Skeletal muscle tissue (tissue), 4 donors: ENCODE data around the gene RBM19. TPM values are rescaled to one million over a fixed set of nuclear protein-coding genes. Genes with fewer than 3 reads are reported as not detected.

Experiments used
- H3K27ac ChIP-seq: one replicate; pipeline ENCODE4 v1.7.0; 2013; ENCODE audit warnings: mild to moderate bottlenecking, low read depth, low read length, inconsistent platforms
- H3K27me3 ChIP-seq, 3 donors: one replicate each; pipeline ENCODE4 v1.7.0; 2013; ENCODE audit warnings: low read length in 3 of 3; ENCODE audit not compliant: control insufficient read depth in 3 of 3, insufficient read depth in 3 of 3
- H3K36me3 ChIP-seq, 3 donors: one replicate each; pipeline ENCODE4 v1.7.0; 2013; ENCODE audit warnings: low read length in 3 of 3; ENCODE audit not compliant: control insufficient read depth in 3 of 3, insufficient read depth in 3 of 3
- H3K4me1 ChIP-seq, 3 donors: one replicate each; pipeline ENCODE4 v1.7.0; 2013; ENCODE audit warnings: low read length in 3 of 3, mild to moderate bottlenecking in 3 of 3; ENCODE audit not compliant: control insufficient read depth in 3 of 3, insufficient read depth in 3 of 3
- H3K4me3 ChIP-seq, 3 donors: one replicate each; pipeline ENCODE4 v1.7.0; 2013; ENCODE audit warnings: low read length in 3 of 3
- H3K9ac ChIP-seq, 3 donors: one replicate each; pipeline ENCODE4 v1.7.0; 2013; ENCODE audit warnings: low read length in 3 of 3, mild to moderate bottlenecking in 3 of 3, moderate library complexity in 2 of 3, low read depth in 1 of 3
- H3K9me3 ChIP-seq, 3 donors: one replicate each; pipeline ENCODE4 v1.7.0; 2013; ENCODE audit warnings: low read length in 3 of 3; ENCODE audit not compliant: control insufficient read depth in 3 of 3
- total RNA-seq: library from RNA; depleted of rRNA; stranded (reverse); fragments of >200 nt; gene quantifications from one replicate; pipeline ENCODE4 v1.2.3, GENCODE V29; 2014
- donor health status: Osteomylitis.

The RBM19 gene
- total RNA-seq, result 12.5 TPM

GRCh38 chr12:113965951-113966797, at the start of gene RBM19:
Gene RBM19, minus strand, starts transcription at chr12:113966325. Its CDS starts 98 bp downstream, at chr12:113966227.
- H3K4me1 ChIP-seq, result peaks cover 9 to 16% (median 15%) of the 10 kb centered on the region in 3 donors

GRCh38 chr12:114015851-114016250, 49.7 kb upstream of the RBM19 start:
- H3K4me1 ChIP-seq, result no peaks in the 10 kb centered on the region
- no peaks in the 10 kb centered on the region for H3K36me3 ChIP-seq
- H3K9me3 ChIP-seq, result no peaks in the 10 kb centered on the region
- peaks cover 6 to 26% (median 17%) of the 10 kb centered on the region in 3 donors for H3K27me3 ChIP-seq
- H3K9ac ChIP-seq, result no peak overlapping the region
- H3K4me3 ChIP-seq, result no peak overlapping the region
- H3K27ac ChIP-seq, result no peak overlapping the region

More at GRCh38 chr12:113965951-113966797, at the start of gene RBM19:
- H3K9me3 ChIP-seq, result no peaks in the 10 kb centered on the region
- H3K9ac ChIP-seq, result peak within 1 kb of the TSS; percentile 79 to 87 (median 86)
- H3K4me3 ChIP-seq, result peak within 1 kb of the TSS; percentile 83 to 97 (median 94)
- no peaks in the 10 kb centered on the region for H3K27me3 ChIP-seq
- peak within 1 kb of the TSS; percentile 64 for H3K27ac ChIP-seq
- H3K36me3 ChIP-seq, result peaks cover 12 to 19% (median 12%) of the 10 kb centered on the region in 3 donors

GRCh38 chr12:114013575-114014345, 47.6 kb upstream of the RBM19 start:
- Histone ChIP-seq H3K4me3 (no peak overlapping the region), H3K4me1 (no peaks in the 10 kb centered on the region), H3K9me3 (no peaks in the 10 kb centered on the region), H3K27ac (no peak overlapping the region), H3K27me3 (peaks cover 6 to 33% (median 21%) of the 10 kb centered on the region in 3 donors), H3K9ac (no peak overlapping the region), H3K36me3 (no peaks in the 10 kb centered on the region)

GRCh38 chr12:114012744-114013431, 46.8 kb upstream of the RBM19 start:
- H3K9me3 ChIP-seq, result no peaks in the 10 kb centered on the region
- H3K9ac ChIP-seq, result no peak overlapping the region
- peaks cover 6 to 33% (median 19%) of the 10 kb centered on the region in 3 donors for H3K27me3 ChIP-seq
- no peaks in the 10 kb centered on the region for H3K4me1 ChIP-seq
- no peaks in the 10 kb centered on the region for H3K36me3 ChIP-seq
- no peak overlapping the region for H3K4me3 ChIP-seq
- no peak overlapping the region for H3K27ac ChIP-seq

DNA sequence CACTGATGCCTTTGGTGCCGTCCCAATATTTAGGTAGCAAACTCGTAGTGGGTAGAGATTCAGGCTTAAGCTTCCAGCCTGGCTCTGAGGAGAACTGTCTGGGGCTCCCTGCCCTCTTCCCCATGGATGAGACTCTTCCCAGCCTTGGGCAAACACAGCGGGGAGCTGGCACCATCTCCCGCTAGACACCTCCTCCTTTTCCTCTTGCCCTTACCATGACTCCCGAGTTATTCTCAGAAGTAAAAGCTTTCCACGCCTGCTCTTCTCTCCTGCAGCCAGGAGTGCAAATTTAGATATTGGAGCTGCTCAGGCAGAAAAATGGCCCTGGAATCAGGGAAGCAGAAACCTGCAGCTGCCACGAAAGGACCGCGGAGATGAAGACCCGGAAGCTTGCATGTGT, 45.6 kb upstream of the RBM19 start:
- H3K4me1 ChIP-seq, result no peaks in the 10 kb centered on the region
- no peak overlapping the region for H3K4me3 ChIP-seq
- H3K9me3 ChIP-seq, result no peaks in the 10 kb centered on the region
- no peak overlapping the region for H3K9ac ChIP-seq
- H3K36me3 ChIP-seq, result no peaks in the 10 kb centered on the region
- no peak overlapping the region for H3K27ac ChIP-seq
- H3K27me3 ChIP-seq, result peaks cover 8 to 34% (median 17%) of the 10 kb centered on the region in 3 donors

DNA sequence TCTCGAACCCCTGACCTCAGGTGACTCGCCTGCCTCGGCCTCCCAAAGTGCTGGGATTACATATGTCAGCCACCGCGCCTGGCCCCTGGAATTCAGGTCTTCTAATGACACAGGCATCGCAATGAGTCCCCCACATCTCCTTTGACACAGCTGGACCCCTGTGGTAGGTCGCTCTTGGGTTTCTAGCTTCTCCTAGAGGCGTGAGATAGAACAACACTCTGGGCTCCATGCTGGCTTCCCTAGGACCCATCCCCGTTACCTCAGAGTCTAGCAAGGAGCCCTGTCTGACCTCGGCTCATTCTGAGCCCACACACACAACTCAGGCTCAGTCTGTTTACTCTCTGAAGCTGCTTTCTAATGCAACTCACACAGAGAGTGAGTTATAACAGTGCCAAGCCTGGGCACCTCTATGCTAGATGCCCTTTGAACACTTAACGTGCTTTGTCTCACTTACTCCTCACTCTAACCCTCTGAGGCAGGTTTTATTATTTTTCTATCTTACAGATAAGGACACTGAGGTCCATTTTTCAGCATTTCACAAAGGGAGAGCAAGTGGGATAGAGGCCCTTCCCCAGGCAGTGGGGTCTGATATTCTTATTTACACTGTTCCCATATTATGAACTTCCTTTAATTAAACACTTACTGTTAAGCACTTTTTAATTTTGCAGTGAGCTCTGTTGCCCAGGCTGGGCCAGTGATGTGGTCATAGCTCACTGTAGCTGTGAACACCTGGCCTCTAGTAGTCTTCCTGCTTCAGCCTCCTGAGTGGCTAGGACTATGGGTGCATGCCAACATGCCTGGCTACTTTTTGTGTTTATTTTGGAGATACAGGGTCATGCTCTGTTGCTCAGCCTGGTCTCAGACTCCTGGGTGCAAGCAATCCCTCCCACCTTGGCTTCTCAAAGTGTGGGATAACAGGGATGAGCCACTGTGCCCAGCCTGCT, 40.6 kb upstream of the RBM19 start:
- Histone ChIP-seq H3K27ac (no peak overlapping the region), H3K27me3 (peaks cover 18 to 55% (median 25%) of the 10 kb centered on the region in 3 donors), H3K36me3 (no peaks in the 10 kb centered on the region), H3K9ac (no peak overlapping the region), H3K4me1 (no peaks in the 10 kb centered on the region), H3K4me3 (no peak overlapping the region), H3K9me3 (no peaks in the 10 kb centered on the region)

DNA sequence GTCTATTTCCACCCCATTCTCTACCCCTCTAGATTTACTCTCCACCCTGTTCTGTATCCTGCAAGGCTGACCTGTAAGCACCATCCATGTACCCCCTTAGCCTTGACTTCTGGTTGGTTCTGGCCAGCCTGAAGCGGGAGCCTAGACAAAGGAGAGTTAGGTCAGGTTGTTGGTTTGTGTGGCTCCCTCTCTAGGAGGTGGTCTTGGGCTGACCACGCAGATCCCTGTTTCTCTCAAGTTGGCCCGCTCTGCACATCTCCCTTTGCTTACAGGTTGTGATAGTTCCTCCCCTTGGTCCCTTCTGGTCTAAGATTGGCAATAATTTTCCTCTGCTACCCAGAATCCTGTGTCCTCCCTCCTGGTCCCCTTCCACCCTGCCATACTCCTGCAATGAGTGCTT, 38.3 kb upstream of the RBM19 start:
- no peaks in the 10 kb centered on the region for H3K36me3 ChIP-seq
- no peak overlapping the region for H3K9ac ChIP-seq
- H3K27me3 ChIP-seq, result peaks cover 15 to 49% (median 20%) of the 10 kb centered on the region in 3 donors
- H3K4me1 ChIP-seq, result no peaks in the 10 kb centered on the region
- no peaks in the 10 kb centered on the region for H3K9me3 ChIP-seq
- H3K27ac ChIP-seq, result no peak overlapping the region
- H3K4me3 ChIP-seq, result no peak overlapping the region

DNA sequence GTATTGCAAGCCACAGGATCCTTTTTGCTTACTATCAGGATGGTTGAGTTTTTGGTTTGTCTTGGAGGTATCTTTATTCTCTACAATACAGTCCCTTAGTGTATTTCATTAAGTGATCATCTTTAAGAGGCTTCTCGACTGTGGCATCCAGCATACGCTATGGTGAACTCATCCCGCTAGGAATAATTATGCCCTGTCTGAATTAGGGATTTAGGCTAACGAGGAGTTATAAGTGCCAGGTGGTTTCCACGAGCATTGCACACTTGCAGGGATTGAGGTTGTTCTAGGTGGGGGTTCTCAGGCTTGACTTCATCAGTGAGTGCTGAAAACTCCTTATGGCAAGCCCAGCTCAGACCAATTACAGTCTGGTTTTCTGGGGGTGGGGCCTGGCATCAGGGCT, 37.2 kb upstream of the RBM19 start:
- H3K4me1 ChIP-seq, result no peaks in the 10 kb centered on the region
- no peaks in the 10 kb centered on the region for H3K9me3 ChIP-seq
- peaks cover 15 to 42% (median 16%) of the 10 kb centered on the region in 3 donors for H3K27me3 ChIP-seq
- no peak overlapping the region for H3K27ac ChIP-seq
- H3K4me3 ChIP-seq, result no peak overlapping the region
- no peak overlapping the region for H3K9ac ChIP-seq
- H3K36me3 ChIP-seq, result no peaks in the 10 kb centered on the region
